Activated CD8-positive, alpha-beta T cell treated with anti-CD3 and anti-CD28 coated beads for 36 hours (primary cell): ENCODE data around the gene C1QTNF7. TPM values are rescaled to one million over a fixed set of nuclear protein-coding genes. Genes with fewer than 3 reads are reported as not detected.

Experiments used
- ATAC-seq: fragments of 200-7000 bp; cut with Tn5 transposase; one replicate; pipeline ENCODE4 v1.10.0; 2021; ENCODE audit warnings: mild to moderate bottlenecking, moderate library complexity
- CTCF ChIA-PET: fragments of 350-600 bp; sonication (Branson Sonifier 250); formaldehyde crosslinking; loops from one replicate; lab custom pipeline; 2021; ENCODE audit warnings: antibody characterized with exemption; lab: Charles Lee
- POLR2A ChIA-PET: fragments of 350-600 bp; sonication (Branson Sonifier 250); formaldehyde crosslinking; loops from one replicate; lab custom pipeline; 2021; ENCODE audit warnings: antibody characterized with exemption; lab: Charles Lee
- DNase-seq: peaks from one replicate; pipeline ENCODE4 v3.0.0-alpha.2; 2020
- H3K27ac Mint-ChIP-seq: one replicate; pipeline ENCODE4 v1.8.0; 2021; ENCODE audit warnings: mild to moderate bottlenecking, mixed read lengths
- H3K27me3 Mint-ChIP-seq: one replicate; pipeline ENCODE4 v1.8.0; 2021; ENCODE audit warnings: mixed read lengths
- H3K36me3 Mint-ChIP-seq: one replicate; pipeline ENCODE4 v1.8.0; 2021; ENCODE audit warnings: low read depth, mixed read lengths
- H3K4me1 Mint-ChIP-seq: one replicate; pipeline ENCODE4 v1.8.0; 2021; ENCODE audit warnings: low read depth, mixed read lengths
- H3K4me3 Mint-ChIP-seq: one replicate; pipeline ENCODE4 v1.8.0; 2021; ENCODE audit warnings: mild to moderate bottlenecking, moderate library complexity, mixed read lengths
- H3K9me3 Mint-ChIP-seq: one replicate; pipeline ENCODE4 v1.8.0; 2021; ENCODE audit warnings: mixed read lengths
- intact Hi-C: fragments of 100-400 bp; cut with micrococcal nuclease; formaldehyde crosslinking; loops from one replicate; pipeline ENCODE4 v1.10.0; 2022
- total RNA-seq, 2 experiments: library from RNA; stranded (reverse); gene quantifications; one replicate each; pipeline ENCODE4 v1.2.3, GENCODE V29; 2021
- TF ChIP-seq, protein P1 (sequence below): fragments of 200-600 bp; IDR thresholded peaks from one replicate; pipeline ENCODE4 v1.8.0; 2022; ENCODE audit warnings: antibody characterized with exemption, mild to moderate bottlenecking

Gene C1QTNF7
- total RNA-seq, 2 experiments from 2014 or later = not detected

DNA sequence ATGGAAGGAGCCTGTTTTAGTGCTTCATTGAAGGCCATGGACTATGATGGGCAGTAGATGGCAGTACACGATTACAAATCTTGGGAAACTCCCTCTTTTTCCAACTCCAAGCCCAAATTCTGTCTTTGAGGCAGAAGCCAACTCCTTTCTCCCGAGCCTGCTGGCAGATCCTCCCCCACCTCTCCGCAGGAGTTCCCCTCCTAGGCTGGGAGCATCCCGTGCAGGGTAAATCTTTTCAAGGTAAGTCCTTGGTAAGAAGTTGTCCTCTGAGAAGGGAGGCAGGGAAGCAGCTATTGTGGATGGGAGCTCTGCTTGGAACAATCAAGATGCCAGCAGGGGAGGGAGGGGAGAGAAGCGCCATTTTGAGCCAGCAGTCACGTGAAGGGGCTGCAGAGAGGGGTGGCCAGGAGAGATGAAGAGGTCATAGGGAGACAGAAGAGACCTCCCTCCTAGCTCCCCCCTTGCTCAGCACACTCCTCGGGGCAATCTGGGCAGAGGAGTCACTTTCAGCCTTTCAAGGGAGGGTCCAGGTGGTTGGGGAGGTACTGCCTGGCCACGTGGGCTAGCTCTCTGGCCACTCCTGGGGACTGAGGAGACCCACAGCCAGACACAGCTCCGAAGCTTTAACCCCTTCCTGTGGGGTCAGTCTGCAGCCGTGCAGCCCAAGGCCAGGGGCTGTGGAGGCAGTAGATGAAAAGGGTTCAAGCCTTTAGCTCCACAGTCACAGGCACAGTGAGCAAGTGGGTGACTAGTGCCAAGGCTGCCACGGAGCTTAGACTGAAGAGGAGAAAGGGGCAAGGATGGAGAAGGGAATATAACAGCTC is 51.5 kb downstream of the C1QTNF7 start:
- Mint-ChIP-seq H3K4me1 (no peaks in the 10 kb centered on the region), H3K27me3 (no peaks in the 10 kb centered on the region), H3K4me3 (no peak overlapping the region), H3K36me3 (no peaks in the 10 kb centered on the region), H3K9me3 (no peaks in the 10 kb centered on the region), H3K27ac (no peak overlapping the region)
- TF ChIP-seq, protein P1, sequence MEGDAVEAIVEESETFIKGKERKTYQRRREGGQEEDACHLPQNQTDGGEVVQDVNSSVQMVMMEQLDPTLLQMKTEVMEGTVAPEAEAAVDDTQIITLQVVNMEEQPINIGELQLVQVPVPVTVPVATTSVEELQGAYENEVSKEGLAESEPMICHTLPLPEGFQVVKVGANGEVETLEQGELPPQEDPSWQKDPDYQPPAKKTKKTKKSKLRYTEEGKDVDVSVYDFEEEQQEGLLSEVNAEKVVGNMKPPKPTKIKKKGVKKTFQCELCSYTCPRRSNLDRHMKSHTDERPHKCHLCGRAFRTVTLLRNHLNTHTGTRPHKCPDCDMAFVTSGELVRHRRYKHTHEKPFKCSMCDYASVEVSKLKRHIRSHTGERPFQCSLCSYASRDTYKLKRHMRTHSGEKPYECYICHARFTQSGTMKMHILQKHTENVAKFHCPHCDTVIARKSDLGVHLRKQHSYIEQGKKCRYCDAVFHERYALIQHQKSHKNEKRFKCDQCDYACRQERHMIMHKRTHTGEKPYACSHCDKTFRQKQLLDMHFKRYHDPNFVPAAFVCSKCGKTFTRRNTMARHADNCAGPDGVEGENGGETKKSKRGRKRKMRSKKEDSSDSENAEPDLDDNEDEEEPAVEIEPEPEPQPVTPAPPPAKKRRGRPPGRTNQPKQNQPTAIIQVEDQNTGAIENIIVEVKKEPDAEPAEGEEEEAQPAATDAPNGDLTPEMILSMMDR = peak; percentile 62
- ChIA-PET POLR2A (interaction anchor here (0.9 to 1.3 kb wide), 2 partner anchors 9 to 176 kb away, joined by 3 to 4 read pairs; partner anchors contain the start of gene FBXL5), CTCF (interaction anchor here (0.6 to 2.6 kb wide), 11 partner anchors 9 to 477 kb away, joined by 3 to 8 read pairs (median 3); partner anchors contain the start of gene CC2D2A)
- peak; percentile 11 for DNase-seq
- ATAC-seq = no peak
- intact Hi-C loops = loop anchor here (2.0 kb wide), 1 partner anchor 478 kb away; no protein-coding TSS in a partner anchor

DNA sequence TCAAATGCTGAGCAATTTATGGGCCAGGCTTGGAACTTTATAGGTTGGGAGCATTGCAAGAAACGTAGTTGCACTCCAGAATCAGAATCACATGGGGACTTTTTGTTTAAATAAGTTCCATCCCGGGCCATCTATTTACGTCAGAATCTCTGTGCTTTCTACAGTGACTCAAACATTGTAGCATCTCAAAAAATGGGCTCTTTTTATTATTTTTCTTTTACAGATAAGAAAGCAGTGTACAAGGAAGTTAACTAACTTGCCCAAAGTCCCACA is 52.0 kb downstream of the C1QTNF7 start:
- CTCF ChIA-PET = interaction anchor here (0.7 to 2.6 kb wide), 9 partner anchors 9 to 476 kb away, joined by 3 to 8 read pairs (median 4); partner anchors contain the start of gene CC2D2A

DNA sequence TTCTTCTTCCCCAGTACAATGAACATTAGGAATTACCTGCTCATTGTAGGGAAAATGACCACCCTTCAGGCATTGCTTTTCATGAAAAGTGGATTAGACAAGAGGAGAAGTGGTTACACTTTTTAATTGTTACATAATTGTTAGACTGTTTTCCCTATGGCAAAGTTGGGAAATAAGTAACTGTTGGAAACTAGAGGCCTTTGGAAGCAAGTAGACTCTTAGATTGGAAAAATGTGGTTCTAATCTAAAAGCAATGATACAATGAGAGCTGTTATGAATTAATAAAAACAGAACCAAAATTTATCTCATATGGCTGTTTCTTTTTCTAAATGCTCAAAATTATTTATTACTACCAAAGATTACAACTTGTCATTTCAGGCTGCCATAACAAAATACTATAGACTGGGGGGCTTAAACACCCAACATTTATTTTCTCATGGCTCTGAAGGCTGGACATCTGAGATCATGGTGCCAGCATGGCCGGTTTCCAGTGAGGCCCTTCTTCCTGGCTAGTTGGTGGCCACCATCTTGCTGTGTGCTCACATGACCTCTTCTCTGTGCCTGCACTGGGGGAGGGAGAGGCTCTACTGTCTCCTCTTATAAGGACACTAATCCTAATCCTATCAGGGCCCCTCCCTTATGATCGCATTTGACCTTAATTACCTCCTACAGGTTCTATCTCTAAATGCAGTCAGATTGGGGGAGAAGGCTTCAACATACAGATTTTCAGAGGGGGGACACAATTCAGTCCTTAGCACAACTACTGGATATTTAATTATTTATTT is 54.3 kb downstream of the C1QTNF7 start:
- ChIA-PET CTCF (no interaction called here), POLR2A (no interaction called here)
- TF ChIP-seq, protein P1 = no peak
- H3K9me3 Mint-ChIP-seq = peaks cover 7% of the 10 kb centered on the region
- H3K4me3 Mint-ChIP-seq = no peak overlapping the region
- H3K36me3 Mint-ChIP-seq = no peaks in the 10 kb centered on the region
- no peak for ATAC-seq
- intact Hi-C loops = no loop called here
- H3K4me1 Mint-ChIP-seq = no peaks in the 10 kb centered on the region
- H3K27ac Mint-ChIP-seq = no peak overlapping the region
- no peak for DNase-seq
- H3K27me3 Mint-ChIP-seq = no peaks in the 10 kb centered on the region

More for the DNA sequence above, 52.0 kb downstream of the C1QTNF7 start:
- POLR2A ChIA-PET = interaction anchor here (0.9 to 1.3 kb wide), 2 partner anchors 9 to 176 kb away, joined by 3 to 4 read pairs; partner anchors contain the start of gene FBXL5
- TF ChIP-seq, protein P1 = no peak
- DNase-seq (no peak), ATAC-seq (no peak)
- Mint-ChIP-seq H3K27ac (no peak overlapping the region), H3K27me3 (no peaks in the 10 kb centered on the region), H3K36me3 (no peaks in the 10 kb centered on the region), H3K4me3 (no peak overlapping the region), H3K4me1 (no peaks in the 10 kb centered on the region), H3K9me3 (no peaks in the 10 kb centered on the region)
- intact Hi-C loops = loop anchor here (2.0 kb wide), 1 partner anchor 477 kb away; no protein-coding TSS in a partner anchor

DNA sequence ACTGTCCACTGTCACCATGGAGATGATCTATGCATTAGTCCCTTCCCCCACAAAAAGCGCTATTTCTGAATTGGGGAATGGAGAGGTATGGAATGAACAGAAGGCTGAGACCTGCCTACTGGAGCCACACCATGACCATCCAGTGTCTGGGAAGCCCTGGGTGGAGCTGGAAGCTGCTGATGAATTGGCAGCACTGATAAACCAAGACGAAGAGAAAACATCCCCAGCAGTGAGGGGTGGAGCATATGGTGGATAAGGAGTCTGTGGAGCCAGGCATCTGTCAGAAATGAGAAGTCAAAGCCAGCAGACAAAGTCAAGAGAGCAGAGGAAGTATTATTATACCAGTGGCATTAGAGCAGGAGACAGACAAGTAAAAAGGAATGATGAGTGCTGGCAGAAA is 55.0 kb downstream of the C1QTNF7 start:
- intact Hi-C loops = no loop called here
- H3K36me3 Mint-ChIP-seq = no peaks in the 10 kb centered on the region
- no peaks in the 10 kb centered on the region for H3K27me3 Mint-ChIP-seq
- no peaks in the 10 kb centered on the region for H3K4me1 Mint-ChIP-seq
- no peak for DNase-seq
- TF ChIP-seq, protein P1 = no peak
- CTCF ChIA-PET = no interaction called here
- H3K27ac Mint-ChIP-seq = no peak overlapping the region
- H3K9me3 Mint-ChIP-seq = peaks cover 9% of the 10 kb centered on the region
- no peak for ATAC-seq
- H3K4me3 Mint-ChIP-seq = no peak overlapping the region
- POLR2A ChIA-PET = no interaction called here
